Measurements from ENCODE around the gene SLC11A2. TPM values are rescaled to one million over a fixed set of nuclear protein-coding genes. Genes with fewer than 3 reads are reported as not detected.
A peak's percentile ranks its signal among the peaks of the same experiment; 100 is the strongest.

SLC11A2 gene
- total and polyA plus RNA-seq, 9 of the 15 experiments (the other 6 are each of a cell fraction or from before 2014, with no cell fraction given) = 21.1 to 54.0 (median 32.9) TPM

GRCh38 chr12:50981319-50982239 lies 44.6 kb downstream of the SLC11A2 start (continued):
- TF ChIP-seq ZNF639 (CRISPR knock-in tag; conservative IDR thresholded peaks at IDR 0.05 in 1 of 2, IDR thresholded peaks at IDR 0.05 in 1 of 2) = no peak
- no peak for TF ChIP-seq ZNF165 (CRISPR knock-in tag; IDR thresholded peaks at IDR 0.05; ENCODE audit: borderline replicate concordance)
- TF ChIP-seq ATF7 (IDR thresholded peaks at IDR 0.05) = no peak
- TF ChIP-seq CBX1 (IDR thresholded peaks at IDR 0.05; ENCODE audit: low read depth) = no peak
- no peak for TF ChIP-seq RNF2 (IDR thresholded peaks at IDR 0.05)
- no peak for TF ChIP-seq ZBTB9 (CRISPR knock-in tag; IDR thresholded peaks at IDR 0.05)
- TF ChIP-seq NKRF (IDR thresholded peaks at IDR 0.05; ENCODE audit: borderline replicate concordance) = no peak
- TF ChIP-seq MAZ (CRISPR knock-in tag; conservative IDR thresholded peaks at IDR 0.05 in 1 of 2, IDR thresholded peaks at IDR 0.05 in 1 of 2) = no peak
- TF ChIP-seq PKNOX1 (IDR thresholded peaks at IDR 0.05) = peak; percentile 93
- no peak for TF ChIP-seq RBM15 (IDR thresholded peaks at IDR 0.05; ENCODE audit: insufficient read depth, low read length)
- TF ChIP-seq PRMT5 (CRISPR knock-in tag; IDR thresholded peaks at IDR 0.05) = no peak
